Measurements from ENCODE around the gene PRKAG2. TPM values are rescaled to one million over a fixed set of nuclear protein-coding genes. Genes with fewer than 3 reads are reported as not detected.

Gene PRKAG2
- total and polyA plus RNA-seq, 5 donors: 162 to 298 (median 181) TPM

DNA sequence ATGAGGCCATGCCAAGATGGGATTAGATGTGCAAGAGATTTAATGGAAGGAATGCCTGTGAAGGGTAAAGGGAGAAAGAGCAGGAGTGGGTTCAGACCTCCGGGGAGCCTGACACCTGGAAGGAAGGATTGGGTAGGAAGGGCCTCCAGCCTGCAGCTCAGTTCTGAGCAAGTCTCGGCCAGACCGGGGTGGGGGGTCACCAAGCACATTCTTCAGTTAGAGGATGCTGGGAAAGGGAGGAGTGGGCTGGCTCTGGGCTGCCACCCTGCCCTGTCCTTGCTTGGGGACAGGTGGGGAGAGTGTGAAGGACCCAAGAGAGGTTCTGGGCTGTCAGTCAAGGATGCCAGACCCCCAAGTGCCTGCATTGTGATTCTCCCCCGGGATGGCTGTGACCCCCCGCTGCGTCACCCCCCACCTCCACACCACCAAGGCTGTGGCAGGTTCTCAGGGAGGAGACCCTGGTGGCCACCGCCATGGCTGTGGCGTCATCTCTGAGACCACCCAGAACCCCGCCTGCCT is 16.5 kb upstream of the PRKAG2 start:
- no peak for ATAC-seq

DNA sequence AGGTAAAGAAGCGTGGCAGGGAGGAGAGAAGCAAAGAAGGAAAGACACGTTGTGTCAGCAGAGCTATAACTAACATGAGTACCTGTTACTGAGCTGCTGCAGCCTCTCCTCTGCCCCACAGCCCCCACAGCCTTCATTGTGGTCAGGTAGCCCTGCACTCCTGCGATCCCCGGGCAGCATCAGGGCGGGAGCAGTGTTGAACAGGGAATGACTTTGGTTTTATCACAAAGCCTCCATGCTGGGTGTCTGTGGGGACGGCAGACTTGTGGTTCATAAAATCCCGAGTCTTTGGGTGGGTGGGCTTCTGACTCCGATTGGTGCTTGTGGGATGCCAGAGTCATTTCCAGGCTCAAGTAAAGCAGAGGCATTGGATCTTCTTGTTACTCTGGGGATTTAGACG is 14.8 kb upstream of the PRKAG2 start:
- Histone ChIP-seq H3K27me3 (ENCODE audit: control insufficient read depth, insufficient read depth) (no peaks in the 10 kb centered on the region), H3K4me3 (ENCODE audit: low read length) (no peak overlapping the region)

More for the DNA sequence above, 16.5 kb upstream of the PRKAG2 start:
- intact Hi-C loops (cut with DNase I): no loop called here
- Histone ChIP-seq H3K9me3 (ENCODE audit: control insufficient read depth, low read length) (no peaks in the 10 kb centered on the region), H3K27me3 (ENCODE audit: control insufficient read depth, insufficient read depth) (no peaks in the 10 kb centered on the region), H3K4me3 (ENCODE audit: low read length) (no peak overlapping the region), H3K27ac (ENCODE audit: low read length) (no peak overlapping the region), H3K4me1 (ENCODE audit: control insufficient read depth, insufficient read depth, low read length) (no peaks in the 10 kb centered on the region)
- 78% methylated on average over 9 of the region's 9 CpGs for WGBS
- DNase-seq: no peak

DNA sequence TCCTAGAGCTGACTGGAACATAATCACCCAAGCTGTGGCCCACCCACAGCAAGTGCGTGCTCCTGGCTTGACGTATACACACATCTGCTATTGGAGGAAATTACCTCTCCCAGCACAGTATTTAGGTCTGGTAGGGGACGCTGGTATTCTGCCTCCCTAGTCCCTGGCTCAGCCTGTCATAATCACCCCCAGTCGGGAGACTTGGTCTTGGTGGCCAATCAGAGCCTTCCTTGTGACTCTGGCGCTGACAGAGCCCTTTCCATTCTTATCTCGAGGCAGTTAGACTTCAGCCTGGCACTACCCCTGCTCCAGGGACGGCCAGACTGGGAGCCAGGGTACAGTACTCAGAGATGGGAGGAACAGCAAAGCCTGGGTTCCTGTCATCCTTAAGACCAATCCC is 14.3 kb upstream of the PRKAG2 start:
- H3K27ac ChIP-seq (ENCODE audit: low read length): no peak overlapping the region
- no peaks in the 10 kb centered on the region for H3K27me3 ChIP-seq (ENCODE audit: control insufficient read depth, insufficient read depth)
- no peaks in the 10 kb centered on the region for H3K9me3 ChIP-seq (ENCODE audit: control insufficient read depth, low read length)
- no peaks in the 10 kb centered on the region for H3K4me1 ChIP-seq (ENCODE audit: control insufficient read depth, insufficient read depth, low read length)
- no peak overlapping the region for H3K4me3 ChIP-seq (ENCODE audit: low read length)
- ATAC-seq (peak; percentile 79 to 81), DNase-seq (no peak)
- WGBS: 35% methylated on average over 7 of the region's 7 CpGs
- intact Hi-C loops (cut with DNase I): no loop called here

More for the DNA sequence above, 14.8 kb upstream of the PRKAG2 start:
- Histone ChIP-seq H3K4me1 (ENCODE audit: control insufficient read depth, insufficient read depth, low read length) (no peaks in the 10 kb centered on the region), H3K9me3 (ENCODE audit: control insufficient read depth, low read length) (no peaks in the 10 kb centered on the region), H3K27ac (ENCODE audit: low read length) (no peak overlapping the region)
- intact Hi-C loops (cut with DNase I): no loop called here
- whole genome bisulfite sequencing: 53% methylated on average over 9 of the region's 9 CpGs
- ATAC-seq: no peak
- no peak for DNase-seq

DNA sequence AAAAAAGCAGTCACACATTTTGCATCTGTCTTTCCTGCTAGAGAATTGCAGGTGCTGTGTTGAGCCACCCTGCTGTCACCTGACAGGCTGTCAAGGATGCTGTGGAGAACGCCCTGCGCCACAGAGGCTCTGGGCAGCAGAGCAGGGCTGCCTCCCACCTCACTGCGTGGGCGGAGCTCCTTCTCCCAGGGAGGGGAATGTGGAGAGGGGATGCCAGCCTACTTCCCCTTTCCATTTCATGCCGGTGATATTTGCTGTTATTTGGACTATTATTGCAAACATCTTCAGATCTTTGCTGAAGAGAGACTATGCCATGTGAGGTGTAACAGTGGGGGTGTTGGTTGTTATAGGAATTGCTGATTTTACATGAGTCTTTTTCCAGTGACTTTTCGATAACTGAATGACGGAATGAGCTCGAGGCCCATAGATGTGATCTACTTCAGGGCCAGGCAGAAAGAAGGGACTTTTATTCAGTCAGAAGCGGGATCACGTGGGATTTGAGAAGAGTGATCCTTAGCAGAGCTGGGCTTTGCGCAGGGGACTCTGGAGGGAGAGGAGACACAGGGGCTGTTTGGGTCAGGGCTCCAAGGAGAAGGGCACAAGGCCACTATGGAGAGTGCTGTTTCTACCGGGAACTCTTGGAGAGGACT is 13.6 kb upstream of the PRKAG2 start:
- ATAC-seq: no peak
- no peak for DNase-seq
- H3K27me3 ChIP-seq (ENCODE audit: control insufficient read depth, insufficient read depth): no peaks in the 10 kb centered on the region
- no peaks in the 10 kb centered on the region for H3K4me1 ChIP-seq (ENCODE audit: control insufficient read depth, insufficient read depth, low read length)
- intact Hi-C loops (cut with DNase I): no loop called here
- no peak overlapping the region for H3K27ac ChIP-seq (ENCODE audit: low read length)
- 67% methylated on average over 12 of the region's 12 CpGs for WGBS
- H3K4me3 ChIP-seq (ENCODE audit: low read length): no peak overlapping the region
- no peaks in the 10 kb centered on the region for H3K9me3 ChIP-seq (ENCODE audit: control insufficient read depth, low read length)

DNA sequence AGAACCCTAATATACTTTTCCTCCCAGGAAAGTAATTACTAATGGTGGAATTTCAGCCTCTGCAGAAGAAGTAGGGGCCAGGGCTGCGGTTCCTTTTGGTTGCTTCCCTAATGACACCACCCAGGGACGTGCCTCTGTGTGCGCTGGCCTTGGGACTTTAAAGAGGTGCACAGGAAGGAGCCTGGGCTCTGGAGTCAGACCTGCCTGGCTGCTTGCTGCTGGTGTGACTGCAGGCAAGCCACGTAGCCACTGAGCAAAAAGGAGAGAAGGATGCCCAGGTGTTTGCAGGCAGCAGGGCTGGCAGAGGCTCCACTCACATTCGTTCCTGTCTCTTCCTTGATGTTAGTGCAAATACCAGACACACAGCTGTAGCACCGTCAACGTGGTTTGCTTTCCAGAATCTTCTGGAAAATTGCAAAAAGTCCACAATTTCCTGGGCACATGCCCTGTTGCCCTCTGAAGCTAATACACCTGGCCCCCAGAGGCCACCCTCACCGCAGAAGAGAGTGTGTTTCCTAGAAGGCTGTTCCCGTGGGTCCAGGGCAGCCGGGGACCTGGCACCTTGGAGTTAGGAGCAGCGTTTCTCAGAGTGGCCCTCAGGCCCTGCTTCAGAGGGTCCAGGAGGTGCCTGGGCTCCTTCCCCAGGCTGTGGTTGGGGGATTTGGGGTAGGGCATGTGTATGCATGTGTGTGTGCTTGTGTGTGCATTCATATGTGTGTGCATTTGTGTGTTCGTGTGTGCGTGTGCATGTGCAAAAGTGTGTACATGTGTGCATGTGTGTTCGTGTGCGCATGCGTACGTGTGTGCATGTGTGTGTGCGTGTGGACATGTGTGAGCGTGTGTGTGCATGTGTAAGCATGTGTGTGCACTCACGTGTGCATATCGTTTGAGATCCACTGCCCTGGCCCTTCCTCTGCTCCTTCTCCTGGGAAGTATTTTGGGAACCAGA is 12.8 kb upstream of the PRKAG2 start:
- Histone ChIP-seq H3K4me3 (ENCODE audit: low read length) (no peak overlapping the region), H3K9me3 (ENCODE audit: control insufficient read depth, low read length) (no peaks in the 10 kb centered on the region), H3K4me1 (ENCODE audit: control insufficient read depth, insufficient read depth, low read length) (no peaks in the 10 kb centered on the region), H3K27me3 (ENCODE audit: control insufficient read depth, insufficient read depth) (no peaks in the 10 kb centered on the region), H3K27ac (ENCODE audit: low read length) (no peak overlapping the region)
- 78% methylated on average over 21 of the region's 21 CpGs for WGBS
- intact Hi-C loops (cut with DNase I): no loop called here
- DNase-seq (no peak), ATAC-seq (no peak)

DNA sequence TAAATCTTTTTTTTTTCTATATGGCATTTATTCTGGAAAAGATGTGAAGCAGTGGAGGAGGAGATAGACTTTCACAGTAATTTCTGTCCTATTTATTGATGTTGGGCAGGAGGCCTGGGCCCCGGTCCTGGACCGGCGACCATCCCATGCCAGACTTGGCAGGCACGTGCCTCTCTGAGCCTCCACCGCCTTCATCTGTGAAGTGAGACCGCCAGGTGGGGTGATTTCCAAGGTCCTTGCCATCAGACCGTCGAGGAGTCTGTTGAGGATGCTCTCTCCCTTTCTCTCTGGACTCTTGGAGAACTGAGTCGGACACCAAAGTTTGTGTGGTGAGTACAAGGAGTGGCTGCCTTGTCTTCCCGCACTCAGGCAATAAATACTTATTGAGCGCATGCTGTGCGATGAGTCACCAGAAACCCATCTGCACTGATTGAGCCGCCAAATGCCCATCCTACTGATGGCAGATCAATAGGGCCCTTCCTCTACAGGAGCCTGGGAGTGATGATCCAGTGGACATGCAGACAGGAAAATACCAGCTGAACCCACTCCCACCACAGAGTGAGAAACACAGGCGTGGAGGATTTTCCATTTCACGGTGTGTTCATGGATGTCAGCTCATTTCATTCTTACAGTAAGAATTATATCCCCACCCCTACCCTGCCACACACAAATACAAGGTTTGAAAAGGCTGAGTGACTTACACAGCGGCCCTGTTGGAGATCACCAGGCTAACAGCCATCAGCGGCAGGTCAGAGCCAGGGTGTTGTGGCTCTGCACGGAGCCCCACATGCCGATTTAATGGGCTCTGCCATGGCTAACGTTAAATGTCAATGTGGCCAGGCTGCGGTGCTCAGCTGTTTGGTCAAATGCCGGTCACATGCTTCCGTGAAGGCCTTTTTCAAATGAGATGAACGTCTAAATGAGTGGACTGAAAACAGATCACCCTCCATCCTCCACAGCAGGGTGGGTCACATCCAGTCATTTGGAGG is 11.5 kb upstream of the PRKAG2 start:
- no peak for DNase-seq
- Histone ChIP-seq H3K27me3 (ENCODE audit: control insufficient read depth, insufficient read depth) (no peaks in the 10 kb centered on the region), H3K4me3 (ENCODE audit: low read length) (no peak overlapping the region), H3K9me3 (ENCODE audit: control insufficient read depth, low read length) (no peaks in the 10 kb centered on the region), H3K4me1 (ENCODE audit: control insufficient read depth, insufficient read depth, low read length) (no peaks in the 10 kb centered on the region), H3K27ac (ENCODE audit: low read length) (no peak overlapping the region)
- whole genome bisulfite sequencing: 81% methylated on average over 24 of the region's 24 CpGs
- intact Hi-C loops (cut with DNase I): no loop called here
- ATAC-seq: no peak

DNA sequence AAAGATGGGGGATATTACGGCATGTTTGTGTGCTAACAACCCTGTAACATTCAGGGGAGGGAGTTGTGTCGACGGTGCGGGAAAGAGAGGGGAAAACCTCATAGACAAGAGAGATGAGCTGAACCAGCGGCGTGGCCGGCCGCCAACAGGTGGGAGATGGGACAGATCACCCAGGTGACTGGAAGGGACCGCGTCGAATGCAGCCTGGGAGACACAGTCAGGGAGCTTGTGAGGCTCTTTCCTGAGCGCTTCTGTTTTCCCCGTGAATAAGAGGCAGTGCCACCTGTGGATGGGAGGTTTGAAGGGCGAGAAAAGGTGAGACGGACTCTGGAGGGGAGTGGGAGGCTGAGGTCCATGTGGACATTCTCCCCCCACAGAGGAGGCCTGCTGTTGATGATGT is 9.9 kb upstream of the PRKAG2 start:
- DNase-seq (no peak), ATAC-seq (no peak)
- no peaks in the 10 kb centered on the region for H3K27me3 ChIP-seq (ENCODE audit: control insufficient read depth, insufficient read depth)
- H3K9me3 ChIP-seq (ENCODE audit: control insufficient read depth, low read length): no peaks in the 10 kb centered on the region
- intact Hi-C loops (cut with DNase I): no loop called here
- H3K4me3 ChIP-seq (ENCODE audit: low read length): no peak overlapping the region
- 73% methylated on average over 15 of the region's 15 CpGs for WGBS
- H3K4me1 ChIP-seq (ENCODE audit: control insufficient read depth, insufficient read depth, low read length): no peaks in the 10 kb centered on the region
- H3K27ac ChIP-seq (ENCODE audit: low read length): no peak overlapping the region

DNA sequence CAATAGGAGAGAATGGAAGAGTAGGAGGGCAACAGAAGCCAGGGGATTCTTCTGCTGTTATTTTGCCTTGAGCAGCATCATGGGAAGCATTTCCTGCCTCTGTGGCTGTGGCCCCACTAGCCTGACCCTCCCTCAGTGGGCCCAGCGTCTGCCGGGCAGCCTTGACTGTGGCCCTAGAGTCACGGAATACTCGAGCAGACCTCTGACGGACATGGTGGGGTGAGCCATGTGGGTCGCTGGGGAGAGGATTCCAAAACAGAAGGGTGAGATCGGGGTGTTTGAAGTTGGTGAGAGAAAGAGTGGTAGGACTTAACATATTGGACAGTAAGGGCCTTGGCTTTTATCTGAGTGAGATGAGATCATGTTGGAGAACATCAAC is 8.3 kb upstream of the PRKAG2 start:
- Histone ChIP-seq H3K27ac (ENCODE audit: low read length) (no peak overlapping the region), H3K4me1 (ENCODE audit: control insufficient read depth, insufficient read depth, low read length) (no peaks in the 10 kb centered on the region), H3K27me3 (ENCODE audit: control insufficient read depth, insufficient read depth) (no peaks in the 10 kb centered on the region), H3K9me3 (ENCODE audit: control insufficient read depth, low read length) (no peaks in the 10 kb centered on the region), H3K4me3 (ENCODE audit: low read length) (no peak overlapping the region)
- intact Hi-C loops (cut with DNase I): no loop called here
- WGBS: 88% methylated on average over 7 of the region's 7 CpGs
- ATAC-seq: no peak
- no peak for DNase-seq

DNA sequence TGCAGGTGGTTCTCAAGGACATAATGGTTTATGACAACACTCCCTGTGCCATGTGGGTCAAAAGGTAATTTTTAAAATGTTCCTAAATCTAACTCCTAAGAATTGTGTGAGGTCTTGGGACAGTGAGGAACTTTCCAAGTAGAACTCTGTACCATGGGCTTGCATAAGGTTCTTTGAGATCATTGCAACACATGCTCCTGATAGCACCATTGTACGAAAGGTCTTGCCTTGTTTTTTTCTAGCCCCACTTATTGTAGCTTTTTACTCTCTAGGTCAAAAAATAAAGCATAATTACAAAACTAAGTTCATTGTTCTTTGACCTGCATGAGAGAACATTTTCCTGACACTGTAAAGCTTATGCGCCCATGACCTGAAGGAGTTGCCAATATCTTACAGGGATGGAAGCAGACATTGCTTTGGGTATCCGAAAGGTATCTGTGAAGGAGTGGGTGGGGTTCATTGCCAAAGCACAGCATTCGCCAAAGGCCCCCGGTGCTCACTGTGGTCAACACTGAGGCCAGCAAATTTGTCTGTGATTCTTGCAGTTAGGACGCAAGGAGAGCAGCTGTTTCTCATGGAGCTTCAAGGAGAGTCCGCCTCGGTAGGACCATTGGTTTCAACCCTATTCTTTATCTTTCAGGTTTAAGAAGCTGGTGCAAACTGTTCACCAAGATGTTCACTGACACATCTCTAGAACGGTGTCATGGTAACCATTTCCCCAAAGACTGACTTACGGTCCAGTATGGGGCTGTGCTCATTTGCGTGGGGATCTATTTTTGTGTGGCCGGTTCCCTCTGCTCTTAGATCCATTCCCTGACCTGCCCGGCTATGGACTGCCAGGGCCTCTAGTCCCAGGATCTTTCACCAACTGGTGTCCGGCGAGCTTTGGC is 7.6 kb upstream of the PRKAG2 start:
- intact Hi-C loops (cut with DNase I): no loop called here
- no peak for ATAC-seq
- no peak overlapping the region for H3K4me3 ChIP-seq (ENCODE audit: low read length)

DNA sequence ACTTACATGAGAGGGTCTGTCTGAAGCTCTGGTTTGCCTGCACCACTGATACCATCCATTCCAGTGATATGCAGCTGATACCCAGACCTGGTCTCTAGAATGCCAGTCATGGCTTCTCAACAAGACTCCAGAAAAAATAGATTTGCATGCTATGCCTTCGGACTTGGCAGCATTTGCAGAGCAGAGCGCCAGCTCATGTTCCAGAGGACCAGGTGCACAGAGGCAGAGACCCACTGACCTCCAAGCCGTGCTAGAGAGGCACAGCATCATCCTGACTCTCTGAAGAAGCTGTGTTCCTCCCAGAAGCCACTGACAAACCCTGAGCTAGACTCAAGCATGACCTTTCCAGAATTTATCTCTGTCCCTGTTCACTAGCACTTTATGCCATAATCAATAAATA is 6.9 kb upstream of the PRKAG2 start:
- ATAC-seq: no peak
- 88% methylated on average over 3 of the region's 3 CpGs for WGBS

More for the DNA sequence above, 7.6 kb upstream of the PRKAG2 start:
- Histone ChIP-seq H3K4me1 (ENCODE audit: control insufficient read depth, insufficient read depth, low read length) (no peaks in the 10 kb centered on the region), H3K27me3 (ENCODE audit: control insufficient read depth, insufficient read depth) (no peaks in the 10 kb centered on the region), H3K9me3 (ENCODE audit: control insufficient read depth, low read length) (no peaks in the 10 kb centered on the region), H3K27ac (ENCODE audit: low read length) (no peak overlapping the region)
- 91% methylated on average over 15 of the region's 15 CpGs for WGBS
- no peak for DNase-seq

More for the DNA sequence above, 6.9 kb upstream of the PRKAG2 start:
- intact Hi-C loops (cut with DNase I): no loop called here
- Histone ChIP-seq H3K27ac (ENCODE audit: low read length) (no peak overlapping the region), H3K27me3 (ENCODE audit: control insufficient read depth, insufficient read depth) (no peaks in the 10 kb centered on the region), H3K4me3 (ENCODE audit: low read length) (no peak overlapping the region), H3K4me1 (ENCODE audit: control insufficient read depth, insufficient read depth, low read length) (no peaks in the 10 kb centered on the region), H3K9me3 (ENCODE audit: control insufficient read depth, low read length) (no peaks in the 10 kb centered on the region)
- no peak for DNase-seq

Measured in right cardiac atrium (tissue), 5 donors.